B cell (primary cell): Measurements from ENCODE around the gene SCN4B. TPM values are rescaled to one million over a fixed set of nuclear protein-coding genes. Genes with fewer than 3 reads are reported as not detected.

Experiments
- ATAC-seq: fragments of 200-7000 bp; cut with Tn5 transposase; one replicate; pipeline ENCODE4 v1.10.0; 2021; ENCODE audit warnings: low read depth, mild to moderate bottlenecking, moderate number of reproducible peaks, moderate library complexity
- CTCF ChIA-PET: fragments of 350-600 bp; sonication (Branson Sonifier 250); formaldehyde crosslinking; loops from one replicate; lab custom pipeline; 2021; ENCODE audit warnings: antibody characterized with exemption, inconsistent platforms; lab: Charles Lee
- POLR2A ChIA-PET: fragments of 350-600 bp; sonication (Branson Sonifier 250); formaldehyde crosslinking; loops from one replicate; lab custom pipeline; 2021; ENCODE audit warnings: antibody characterized with exemption; lab: Charles Lee
- DNase-seq: peaks from one replicate; pipeline ENCODE4 v3.0.0; 2013
- H2AFZ ChIP-seq: 2 replicates; pipeline ENCODE4 v1.6.1; 2012; ENCODE audit warnings: mild to moderate bottlenecking, low read depth, low read length; ENCODE audit not compliant: insufficient read depth, poor library complexity, severe bottlenecking
- H3K27ac ChIP-seq, 2 donors: 1 replicate in 1 of 2; 2 replicates in 1 of 2; pipeline ENCODE4 v1.5.1; 2012 to 2013; ENCODE audit warnings: low read length in 2 of 2, mild to moderate bottlenecking in 2 of 2, moderate library complexity in 1 of 2
- H3K27me3 ChIP-seq, 4 experiments: fragments of 200-600 bp in 1 of 4; sonication (generic) in 1 of 4; replicated peaks in 1 of 4; 1 replicate in 2 of 4; 2 replicates in 2 of 4; pipeline versions ENCODE4 v1.6.1 to v1.7.0; 2013 to 2016; ENCODE audit warnings: low read length in 3 of 4, mild to moderate bottlenecking in 2 of 4, mixed read lengths in 1 of 4, moderate library complexity in 1 of 4; ENCODE audit not compliant: insufficient read depth in 4 of 4, control insufficient read depth in 3 of 4; ENCODE audit errors: control extremely low read depth in 1 of 4
- H3K36me3 ChIP-seq, 2 experiments: replicated peaks in 1 of 2; 1 replicate in 1 of 2; 2 replicates in 1 of 2; pipeline versions ENCODE4 v1.6.1 to v1.7.1; 2013; ENCODE audit warnings: low read length in 1 of 2; ENCODE audit not compliant: insufficient read depth in 2 of 2, control insufficient read depth in 1 of 2; ENCODE audit errors: control extremely low read depth in 1 of 2, extremely low read depth in 1 of 2
- H3K4me1 ChIP-seq, 2 donors: fragments of 200-600 bp in 1 of 2; sonication (generic) in 1 of 2; 1 replicate in 1 of 2; 2 replicates in 1 of 2; pipeline versions ENCODE4 v1.5.1 to v1.6.1; 2013 to 2017; ENCODE audit warnings: low read length in 2 of 2; ENCODE audit not compliant: control insufficient read depth in 2 of 2, insufficient read depth in 2 of 2
- H3K4me2 ChIP-seq: replicated peaks from 2 replicates; pipeline ENCODE3; 2012; ENCODE audit warnings: mild to moderate bottlenecking, low read depth, low read length; ENCODE audit not compliant: poor library complexity, severe bottlenecking
- H3K4me3 ChIP-seq, 5 experiments: fragments of 200-600 bp in 1 of 5; sonication (generic) in 1 of 5; 1 replicate in 3 of 5; 2 replicates in 2 of 5; pipeline versions ENCODE4 v1.5.1 to v1.7.0; 2011 to 2016; ENCODE audit warnings: low read length in 4 of 5, mild to moderate bottlenecking in 4 of 5, low read depth in 2 of 5, control low read depth in 1 of 5, moderate library complexity in 1 of 5; ENCODE audit not compliant: insufficient read depth in 1 of 5; ENCODE audit errors: control extremely low read depth in 1 of 5, extremely low read depth in 1 of 5
- H3K79me2 ChIP-seq: fragments of 200-600 bp; sonication (generic); one replicate; pipeline ENCODE4 v1.6.0; 2016; ENCODE audit warnings: low read length; ENCODE audit not compliant: control insufficient read depth, insufficient read depth
- H3K9ac ChIP-seq: fragments of 200-600 bp; sonication (generic); 2 replicates; pipeline ENCODE4 v1.6.1; 2017; ENCODE audit warnings: mild to moderate bottlenecking, low read length, moderate library complexity
- H3K9me3 ChIP-seq, 3 donors: one replicate each; pipeline versions ENCODE4 v1.6.1 to v1.7.1; 2013; ENCODE audit warnings: low read length in 2 of 3; ENCODE audit not compliant: control insufficient read depth in 2 of 3, insufficient read depth in 1 of 3; ENCODE audit errors: control extremely low read depth in 1 of 3
- H4K20me1 ChIP-seq: 2 replicates; pipeline ENCODE4 v1.6.0; 2012; ENCODE audit warnings: mild to moderate bottlenecking, low read length; ENCODE audit not compliant: insufficient read depth, control insufficient read depth, poor library complexity, severe bottlenecking
- H3K27ac Mint-ChIP-seq: one replicate; pipeline ENCODE4 v1.8.0; 2021; ENCODE audit warnings: mixed read lengths
- H3K27me3 Mint-ChIP-seq: one replicate; pipeline ENCODE4 v1.8.0; 2021; ENCODE audit warnings: mixed read lengths
- H3K4me1 Mint-ChIP-seq: one replicate; pipeline ENCODE4 v1.8.0; 2021; ENCODE audit warnings: mixed read lengths
- H3K4me3 Mint-ChIP-seq: one replicate; pipeline ENCODE4 v1.8.0; 2021; ENCODE audit warnings: mixed read lengths
- H3K9me3 Mint-ChIP-seq: one replicate; pipeline ENCODE4 v1.8.0; 2022; ENCODE audit warnings: mixed read lengths; ENCODE audit not compliant: insufficient read depth
- EZH2 ChIP-seq: IDR thresholded peaks from 2 replicates; pipeline ENCODE4 v1.6.1; 2012; ENCODE audit warnings: borderline replicate concordance, low read depth, mild to moderate bottlenecking, moderate library complexity, low read length; ENCODE audit not compliant: insufficient read depth, poor library complexity, severe bottlenecking
- WGBS: methylation state at CpG from one replicate; pipeline ENCODE4 v1.1.5; 2013; ENCODE audit warnings: missing lambda C conversion rate; ENCODE audit not compliant: insufficient coverage; 5-methylcytosine and 5-hydroxymethylcytosine counted together
- intact Hi-C: fragments of 100-400 bp; cut with micrococcal nuclease; formaldehyde crosslinking; loops from one replicate; pipeline ENCODE4 v1.10.0; 2022
- polyA plus RNA-seq: library from polyadenylated mRNA; depleted of rRNA; stranded (reverse); fragments of >200 nt; gene quantifications from 2 replicates; pipeline ENCODE4 v1.2.3, GENCODE V29; 2012
- total RNA-seq, 2 donors: library from RNA; stranded (reverse); fragments of 120-200 nt in 1 of 2; gene quantifications; 1 replicate in 1 of 2; 2 replicates in 1 of 2; pipeline versions ENCODE4 v1.2.3 to v1.2.4, GENCODE V29; 2013 to 2022
- TF ChIP-seq, protein P1 (sequence below): fragments of 200-600 bp; IDR thresholded peaks from one replicate; pipeline ENCODE4 v1.8.0; 2022; ENCODE audit warnings: antibody characterized with exemption, mild to moderate bottlenecking

SCN4B gene
- total and polyA plus RNA-seq, 2 donors (not counting 1 experiment from before 2014, with no cell fraction given) = not detected

DNA sequence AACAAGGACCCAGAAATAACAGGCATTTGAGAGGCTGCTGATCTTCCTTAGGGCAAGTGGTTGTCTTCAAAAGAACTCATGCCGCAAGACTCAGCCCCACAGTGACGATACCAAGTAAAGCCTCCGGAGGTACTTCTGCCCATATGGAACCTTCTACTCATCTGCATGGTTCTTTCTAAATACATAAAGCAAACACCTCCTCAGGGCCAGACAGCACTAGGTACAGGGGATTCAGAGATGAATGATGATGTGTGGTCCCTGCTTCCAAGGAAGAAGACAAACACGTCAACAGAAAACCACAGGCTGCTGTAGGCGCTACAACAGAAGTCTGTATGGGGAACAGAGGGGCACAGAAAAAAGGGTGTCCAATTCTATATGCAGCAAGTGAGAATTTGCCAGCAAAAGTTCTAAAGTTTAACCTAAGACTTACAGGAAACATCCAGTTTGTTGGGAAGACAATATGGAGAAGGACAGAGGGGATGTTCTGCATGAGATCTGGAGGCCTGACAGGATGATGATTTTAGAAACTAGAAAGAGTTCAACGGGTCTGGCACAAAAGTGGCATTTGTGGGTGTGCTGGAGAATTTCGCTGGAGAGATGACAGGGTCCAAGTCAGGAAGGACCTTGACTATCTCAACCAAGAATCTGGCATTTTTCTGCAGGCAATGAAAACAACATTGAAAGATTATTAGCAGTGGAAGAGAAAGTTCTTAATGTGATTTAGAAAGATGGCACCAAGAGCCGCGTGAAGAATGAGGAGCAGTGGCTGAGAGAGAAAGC is 48.5 kb upstream of the SCN4B start:
- WGBS = 91% methylated on average over 7 of the region's 9 CpGs
- Histone ChIP-seq H3K36me3 (no peaks in the 10 kb centered on the region), H3K9ac (no peak overlapping the region), H3K27ac (no peak overlapping the region), H3K27me3 (peaks cover 0 to 10% (median 2%) of the 10 kb centered on the region in 4 experiments), H3K9me3 (no peaks in the 10 kb centered on the region), H3K4me3 (no peak overlapping the region), H2AFZ (no peak overlapping the region), H3K79me2 (no peaks in the 10 kb centered on the region), H3K4me2 (no peak overlapping the region), H3K4me1 (peaks cover 1 to 7% of the 10 kb centered on the region in 2 donors), H4K20me1 (no peaks in the 10 kb centered on the region)
- no peak for TF ChIP-seq EZH2
- TF ChIP-seq, protein P1, sequence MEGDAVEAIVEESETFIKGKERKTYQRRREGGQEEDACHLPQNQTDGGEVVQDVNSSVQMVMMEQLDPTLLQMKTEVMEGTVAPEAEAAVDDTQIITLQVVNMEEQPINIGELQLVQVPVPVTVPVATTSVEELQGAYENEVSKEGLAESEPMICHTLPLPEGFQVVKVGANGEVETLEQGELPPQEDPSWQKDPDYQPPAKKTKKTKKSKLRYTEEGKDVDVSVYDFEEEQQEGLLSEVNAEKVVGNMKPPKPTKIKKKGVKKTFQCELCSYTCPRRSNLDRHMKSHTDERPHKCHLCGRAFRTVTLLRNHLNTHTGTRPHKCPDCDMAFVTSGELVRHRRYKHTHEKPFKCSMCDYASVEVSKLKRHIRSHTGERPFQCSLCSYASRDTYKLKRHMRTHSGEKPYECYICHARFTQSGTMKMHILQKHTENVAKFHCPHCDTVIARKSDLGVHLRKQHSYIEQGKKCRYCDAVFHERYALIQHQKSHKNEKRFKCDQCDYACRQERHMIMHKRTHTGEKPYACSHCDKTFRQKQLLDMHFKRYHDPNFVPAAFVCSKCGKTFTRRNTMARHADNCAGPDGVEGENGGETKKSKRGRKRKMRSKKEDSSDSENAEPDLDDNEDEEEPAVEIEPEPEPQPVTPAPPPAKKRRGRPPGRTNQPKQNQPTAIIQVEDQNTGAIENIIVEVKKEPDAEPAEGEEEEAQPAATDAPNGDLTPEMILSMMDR = no peak
- no peak for DNase-seq
- Mint-ChIP-seq H3K27me3 (peaks cover 4% of the 10 kb centered on the region), H3K4me1 (peaks cover 3% of the 10 kb centered on the region), H3K27ac (no peak overlapping the region), H3K4me3 (no peak overlapping the region), H3K9me3 (no peaks in the 10 kb centered on the region)
- ChIA-PET POLR2A (no interaction called here), CTCF (interaction anchor here (1.4 to 2.6 kb wide), 3 partner anchors 94 to 152 kb away, joined by 6 to 9 read pairs (median 7); no protein-coding TSS in a partner anchor)
- ATAC-seq = no peak
- intact Hi-C loops = no loop called here

- H4K20me1 ChIP-seq = no peaks in the 10 kb centered on the region
- H3K27me3 Mint-ChIP-seq = peaks cover 3% of the 10 kb centered on the region
- no peak overlapping the region for H3K4me3 Mint-ChIP-seq
These were observed 47.9 kb upstream of the SCN4B start for GRCh38 chr11:118200497-118200896.

More at GRCh38 chr11:118200497-118200896, 47.9 kb upstream of the SCN4B start:
- no peak for DNase-seq
- Mint-ChIP-seq H3K9me3 (no peaks in the 10 kb centered on the region), H3K4me1 (no peaks in the 10 kb centered on the region), H3K27ac (no peak overlapping the region)
- Histone ChIP-seq H3K4me2 (no peak overlapping the region), H3K9me3 (no peaks in the 10 kb centered on the region), H3K9ac (no peak overlapping the region), H2AFZ (no peak overlapping the region), H3K27ac (no peak overlapping the region), H3K27me3 (peaks cover 0 to 10% (median 2%) of the 10 kb centered on the region in 4 experiments), H3K36me3 (no peaks in the 10 kb centered on the region), H3K79me2 (no peaks in the 10 kb centered on the region), H3K4me1 (peaks cover 0 to 3% of the 10 kb centered on the region in 2 donors), H3K4me3 (no peak overlapping the region)
- ATAC-seq = no peak
- ChIA-PET CTCF (interaction anchor here (1.2 to 3.2 kb wide), 4 partner anchors 13 to 292 kb away, joined by 3 to 92 read pairs (median 34); no protein-coding TSS in a partner anchor), POLR2A (no interaction called here)
- intact Hi-C loops = no loop called here
- WGBS = no CpG with 5 or more reads among the region's 5 CpGs
- TF ChIP-seq, protein P1 = no peak
- no peak for TF ChIP-seq EZH2
